ENCODE results near the gene PCAT7.

GRCh38 chr9:94581728-94582127 is 26.8 kb downstream of the PCAT7 start:
- no peak for TF ChIP-seq CTCF (IDR thresholded peaks at IDR 0.05 in 2 of 3, conservative IDR thresholded peaks at IDR 0.05 in 1 of 3; ENCODE audit: control insufficient read depth in 2 of 3, extremely low read depth in 1 of 3, insufficient read depth in 1 of 3, low read depth in 3 of 3, low read length in 3 of 3)
- TF ChIP-seq SUZ12 (IDR thresholded peaks at IDR 0.05; ENCODE audit: unreplicated experiment) = no peak
- TF ChIP-seq KDM1A (IDR thresholded peaks at IDR 0.05; ENCODE audit: borderline replicate concordance) = no peak
- TF ChIP-seq EZH2 (IDR thresholded peaks at IDR 0.05; ENCODE audit: borderline replicate concordance, control insufficient read depth, low read depth, low read length) = no peak
- no peak for TF ChIP-seq E2F4 (IDR thresholded peaks at IDR 0.05; ENCODE audit: low read depth, low read length)
- no peak for TF ChIP-seq FOXM1 (IDR thresholded peaks at IDR 0.05; ENCODE audit: low read depth, low read length)
- no peak for TF ChIP-seq POLR2A (IDR thresholded peaks at IDR 0.05; ENCODE audit: low read depth, low read length)
- no peak for TF ChIP-seq EP300 (IDR thresholded peaks at IDR 0.05; ENCODE audit: borderline replicate concordance in 1 of 2, control insufficient read depth in 1 of 2, low read depth in 2 of 2, low read length in 2 of 2)
- TF ChIP-seq MAX (IDR thresholded peaks at IDR 0.05; ENCODE audit: low read depth, low read length) = no peak
- TF ChIP-seq SIN3A (IDR thresholded peaks at IDR 0.05; ENCODE audit: low read depth, low read length) = no peak
- no peak for TF ChIP-seq ZNF384 (IDR thresholded peaks at IDR 0.05; ENCODE audit: borderline replicate concordance, low read depth, low read length)
- no peak for TF ChIP-seq JUNB (IDR thresholded peaks at IDR 0.05)

Measured in GM12878 (cell line).